Nucleus accumbens (tissue), 56 donors: ENCODE data around the gene PLCZ1.

Experiments used
- DNase-seq, 56 donors: peaks; one replicate each; lab custom pipeline; 2025; lab: John Stamatoyannopoulos, UW

PLCZ1 gene

GRCh38 chr12:18640321-18640955 is 97.4 kb downstream of the PLCZ1 start:
- no peak for DNase-seq

DNA sequence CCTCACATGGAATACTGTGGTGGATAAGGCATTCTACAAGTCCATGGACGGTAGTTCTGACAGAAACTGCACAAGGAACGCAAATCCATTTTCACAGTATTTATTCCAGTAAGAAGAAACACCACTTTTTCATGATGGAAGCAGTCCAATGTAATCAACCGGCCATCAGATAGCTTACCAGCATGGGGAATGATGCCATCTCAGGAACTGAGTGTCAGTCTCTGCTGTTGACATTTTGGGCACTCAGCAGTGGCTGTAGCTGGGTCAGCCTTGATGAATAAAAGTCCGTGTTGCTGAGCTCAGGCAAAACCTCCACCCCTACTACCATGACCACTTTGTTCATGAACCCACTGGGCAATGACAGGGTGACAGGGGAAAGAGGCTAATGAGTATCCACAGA is 103.4 kb downstream of the PLCZ1 start:
- no peak for DNase-seq
